Ascending aorta (tissue), 2 donors: ENCODE data around the gene OR1E2. TPM values are rescaled to one million over a fixed set of nuclear protein-coding genes. Genes with fewer than 3 reads are reported as not detected.
"Not testable (repeated sequence)": the region's sequence is repeated elsewhere in the genome, so short reads cannot be mapped to it uniquely, and the experiment has no call there.

ENCODE experiments used
- DNase-seq, 2 donors: peaks; one replicate each; pipeline ENCODE4 v3.0.0-alpha.2; 2019; ENCODE audit warnings: low spot score in 2 of 2
- H3K27ac ChIP-seq, 2 donors: fragments of 200-600 bp; sonication (generic); one replicate each; pipeline ENCODE4 v1.5.1; 2016 to 2017; ENCODE audit warnings: mild to moderate bottlenecking in 1 of 2
- H3K27me3 ChIP-seq: fragments of 200-600 bp; sonication (generic); one replicate; pipeline ENCODE4 v1.5.1; 2017
- H3K36me3 ChIP-seq, 2 donors: fragments of 200-600 bp; sonication (generic); one replicate each; pipeline ENCODE4 v1.5.1; 2016
- H3K4me1 ChIP-seq, 2 donors: fragments of 200-600 bp; sonication (generic); one replicate each; pipeline ENCODE4 v1.5.1; 2016 to 2017; ENCODE audit warnings: mild to moderate bottlenecking in 1 of 2
- H3K4me3 ChIP-seq, 2 donors: fragments of 200-600 bp; sonication (generic); one replicate each; pipeline ENCODE4 v1.5.1; 2016 to 2017; ENCODE audit warnings: mild to moderate bottlenecking in 1 of 2
- H3K9me3 ChIP-seq, 2 donors: fragments of 200-600 bp; sonication (generic); one replicate each; pipeline ENCODE4 v1.5.1; 2016
- CTCF ChIP-seq, 3 experiments: fragments of 200-600 bp in 2 of 3; fragments of 450-650 bp in 1 of 3; sonication (generic) in 2 of 3; IDR thresholded peaks; one replicate each; pipeline ENCODE4 v1.5.1; 2016 to 2019; ENCODE audit warnings: antibody characterized with exemption in 3 of 3, mild to moderate bottlenecking in 1 of 3, moderate library complexity in 1 of 3
- intact Hi-C: fragments of 100-400 bp; cut with DNase I; formaldehyde crosslinking; loops from one replicate; pipeline ENCODE4 v1.15.1; 2023
- total RNA-seq: library from RNA; depleted of rRNA; stranded (reverse); fragments of >200 nt; gene quantifications from one replicate; pipeline ENCODE4 v1.1.0, GENCODE V29; 2016

OR1E2 gene
- total RNA-seq, 1 donor from 2014 or later: not detected

- Histone ChIP-seq H3K4me3 (no peak within 1 kb of the TSS), H3K9me3 (peaks cover 0 to 11% of the 10 kb centered on the region in 2 donors), H3K27ac (no peak within 1 kb of the TSS), H3K36me3 (no peaks in the 10 kb centered on the region), H3K27me3 (no peaks in the 10 kb centered on the region), H3K4me1 (no peaks in the 10 kb centered on the region)
- no peak for DNase-seq
- intact Hi-C loops: no loop called here
- TF ChIP-seq CTCF (IDR thresholded peaks at IDR 0.05): no peak
Measured at GRCh38 chr17:3411070-3411469, 22.6 kb downstream of the OR1E2 start, which contains the start of gene OR3A3. Gene OR3A3 (plus strand): TSS chr17:3411370.

GRCh38 chr17:3403856-3404255, 29.8 kb downstream of the OR1E2 start:
- H3K9me3 ChIP-seq: peaks cover 0 to 11% of the 10 kb centered on the region in 2 donors
- H3K4me3 ChIP-seq, H3K36me3 ChIP-seq, H3K27ac ChIP-seq, intact Hi-C loops, DNase-seq, H3K27me3 ChIP-seq, H3K4me1 ChIP-seq: not testable (repeated sequence)

GRCh38 chr17:3401786-3402185, 31.9 kb downstream of the OR1E2 start:
- Histone ChIP-seq H3K27me3 (no peaks in the 10 kb centered on the region), H3K36me3 (no peaks in the 10 kb centered on the region), H3K4me3 (no peak overlapping the region), H3K27ac (no peak overlapping the region), H3K4me1 (no peaks in the 10 kb centered on the region), H3K9me3 (no peaks in the 10 kb centered on the region)
- TF ChIP-seq CTCF (IDR thresholded peaks at IDR 0.05): no peak
- no peak for DNase-seq
- intact Hi-C loops: no loop called here

GRCh38 chr17:3400055-3400454, 33.6 kb downstream of the OR1E2 start:
- H3K9me3 ChIP-seq: no peaks in the 10 kb centered on the region
- H3K4me1 ChIP-seq: no peaks in the 10 kb centered on the region
- no peak overlapping the region for H3K27ac ChIP-seq
- H3K27me3 ChIP-seq: no peaks in the 10 kb centered on the region
- no peak for TF ChIP-seq CTCF (IDR thresholded peaks at IDR 0.05)
- DNase-seq: no peak
- no peak overlapping the region for H3K4me3 ChIP-seq
- intact Hi-C loops: no loop called here
- no peaks in the 10 kb centered on the region for H3K36me3 ChIP-seq

- H3K9me3 ChIP-seq: no peaks in the 10 kb centered on the region
- H3K36me3 ChIP-seq: no peaks in the 10 kb centered on the region
- H3K4me1 ChIP-seq: no peaks in the 10 kb centered on the region
- no peaks in the 10 kb centered on the region for H3K27me3 ChIP-seq
- no peak for TF ChIP-seq CTCF (IDR thresholded peaks at IDR 0.05)
- H3K27ac ChIP-seq: no peak within 1 kb of the TSS
- intact Hi-C loops: no loop called here
- DNase-seq: no peak
- H3K4me3 ChIP-seq: no peak within 1 kb of the TSS
Measured at GRCh38 chr17:3398310-3398709, 35.3 kb downstream of the OR1E2 start, which contains the start of gene OR1E1. Gene OR1E1 (minus strand): TSS chr17:3398410. CDS start chr17:3398410, 0 bp downstream.

GRCh38 chr17:3397801-3398200, 35.8 kb downstream of the OR1E2 start:
- DNase-seq, H3K9me3 ChIP-seq, H3K27me3 ChIP-seq, intact Hi-C loops, H3K4me1 ChIP-seq, H3K36me3 ChIP-seq, H3K27ac ChIP-seq, H3K4me3 ChIP-seq: not testable (repeated sequence)

- Histone ChIP-seq H3K4me1 (no peaks in the 10 kb centered on the region), H3K27me3 (no peaks in the 10 kb centered on the region), H3K9me3 (no peaks in the 10 kb centered on the region), H3K27ac (no peak overlapping the region), H3K4me3 (no peak overlapping the region), H3K36me3 (no peaks in the 10 kb centered on the region)
- no peak for TF ChIP-seq CTCF (IDR thresholded peaks at IDR 0.05)
- intact Hi-C loops: no loop called here
- DNase-seq: no peak
Measured at GRCh38 chr17:3389791-3390190, 43.9 kb downstream of the OR1E2 start.
